ENCODE measurements around the gene FAN1.
"Not testable (repeated sequence)": the region's sequence is repeated elsewhere in the genome, so short reads cannot be mapped to it uniquely, and the experiment has no call there.

Gene FAN1

DNA sequence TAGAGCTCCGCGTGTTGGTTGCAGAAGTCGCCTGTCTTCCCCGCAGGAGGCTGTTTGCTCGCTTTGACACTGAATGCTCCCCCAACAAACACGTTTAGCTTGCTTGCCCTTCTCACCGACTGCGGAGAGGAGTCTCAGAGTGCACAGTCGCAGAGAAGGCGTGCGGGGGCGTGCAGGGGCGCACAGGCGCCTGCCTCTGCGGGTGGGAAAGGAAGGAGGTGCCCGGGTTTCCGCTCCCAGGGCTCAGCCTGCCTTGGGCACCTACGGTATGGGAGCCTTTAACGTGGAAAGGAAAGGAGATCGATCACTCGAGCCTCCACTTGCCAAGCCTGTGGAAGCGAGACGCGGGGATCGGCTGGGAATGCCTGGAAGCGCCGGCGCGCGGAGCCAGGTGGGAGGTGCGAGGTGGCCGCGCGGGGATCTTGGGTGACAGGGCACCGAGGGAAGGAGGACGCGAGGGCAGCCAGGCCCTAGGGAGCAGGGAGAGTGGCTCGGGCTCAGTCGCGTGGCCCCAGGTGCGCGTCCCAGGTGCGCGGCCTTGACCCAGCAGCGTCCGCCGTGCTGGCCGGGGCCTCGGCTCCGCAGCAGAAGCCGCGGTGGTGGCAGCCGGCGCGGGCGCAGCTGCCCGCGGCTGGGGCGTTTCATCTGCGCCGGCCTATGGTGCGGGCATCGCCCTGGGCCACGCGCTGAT lies at the start of gene FAN1:
Gene FAN1, plus strand, starts transcription at position 419 of the 691 bp plus-strand sequence. CDS start 749 bp downstream, outside the sequence.
- peak; percentile 92 for DNase-seq

DNA sequence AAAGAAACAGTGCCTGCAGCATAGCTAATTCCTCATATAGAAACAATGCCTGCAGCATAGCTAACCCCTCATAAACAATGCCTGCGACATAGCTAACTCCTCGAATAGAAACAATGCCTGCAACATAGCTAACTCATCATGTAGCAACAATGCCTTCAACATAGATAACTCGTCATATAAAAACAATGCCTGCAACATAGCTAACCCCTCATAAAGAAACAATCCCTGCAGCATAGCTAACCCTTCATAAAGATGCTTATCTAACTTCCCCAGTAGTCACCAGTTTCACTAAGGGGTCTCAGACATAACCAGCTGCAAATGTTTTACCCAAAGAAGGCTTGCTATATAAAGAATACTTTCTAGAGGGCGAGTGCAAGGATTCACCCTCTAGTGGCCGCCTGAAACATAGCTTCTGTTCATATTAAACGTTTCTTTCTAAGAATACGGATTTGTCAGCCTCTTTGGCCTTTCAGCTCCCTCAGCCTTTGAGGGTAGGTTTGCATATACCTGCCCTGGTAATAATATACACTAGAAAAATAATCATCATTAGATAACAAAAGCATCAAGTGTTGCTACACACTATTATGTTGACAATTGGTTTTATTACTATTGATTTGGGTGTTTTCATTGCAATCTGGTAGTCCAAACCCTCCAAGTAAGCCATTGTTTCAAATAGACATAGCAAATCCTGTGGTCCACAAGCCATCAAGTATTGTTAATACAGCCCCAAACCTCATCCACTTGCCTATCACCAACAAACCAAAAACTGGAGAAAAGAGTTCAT lies 44.4 kb upstream of the FAN1 start:
- DNase-seq: peak; percentile 72

GRCh38 chr15:30865257-30865656 lies 38.5 kb upstream of the FAN1 start:
- DNase-seq: no peak

- DNase-seq: no peak
Measured at GRCh38 chr15:30870681-30871080, 33.0 kb upstream of the FAN1 start.

GRCh38 chr15:30872341-30872748 lies 31.4 kb upstream of the FAN1 start:
- DNase-seq: no peak

DNA sequence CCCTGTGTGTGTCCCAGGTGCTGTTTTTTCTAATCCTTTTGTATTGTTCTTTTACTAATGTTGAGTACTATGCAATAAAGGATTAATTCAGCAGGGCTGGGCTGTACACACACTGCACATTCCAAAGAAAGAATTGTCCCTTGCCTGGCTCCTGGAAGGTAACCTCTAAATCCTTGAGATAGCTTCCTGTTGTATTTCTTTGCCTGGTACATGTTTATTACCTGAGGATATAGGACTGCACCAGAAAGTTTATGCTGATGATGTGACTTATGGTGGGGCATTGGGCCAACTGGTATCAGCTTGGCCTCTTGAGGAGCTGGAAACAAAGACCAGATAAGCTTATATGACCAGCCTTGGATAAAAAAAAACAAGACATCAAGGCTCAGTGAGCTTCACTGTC lies 26.6 kb upstream of the FAN1 start:
- peak; percentile 25 for DNase-seq

- DNase-seq: no peak
Measured at GRCh38 chr15:30878515-30878914, 25.2 kb upstream of the FAN1 start.

GRCh38 chr15:30882849-30883433 lies 20.8 kb upstream of the FAN1 start:
- no peak for DNase-seq

DNA sequence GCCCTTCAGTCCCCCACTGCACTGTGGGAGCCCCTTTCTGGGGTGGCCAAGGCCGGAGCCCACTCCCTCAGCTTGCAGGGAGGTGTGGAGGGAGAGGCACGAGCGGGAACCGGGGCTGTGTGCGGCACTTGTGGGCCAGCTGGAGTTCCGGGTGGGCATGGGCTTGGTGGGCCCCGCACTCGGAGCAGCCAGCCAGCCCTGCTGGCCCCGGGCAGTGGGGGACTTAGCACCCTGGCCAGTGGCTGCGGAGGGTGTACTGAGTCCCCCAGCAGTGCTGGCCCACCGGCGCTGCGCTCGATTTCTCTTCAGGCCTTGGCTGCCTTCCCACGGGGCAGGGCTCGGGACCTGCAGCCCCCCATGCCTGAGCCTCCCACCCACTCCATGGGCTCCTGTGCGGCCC lies 20.0 kb upstream of the FAN1 start:
- DNase-seq: not testable (repeated sequence)

GRCh38 chr15:30885814-30886213 lies 17.9 kb upstream of the FAN1 start:
- DNase-seq: peak; percentile 64

- DNase-seq: no peak
Measured at GRCh38 chr15:30889196-30889595, 14.5 kb upstream of the FAN1 start.

- DNase-seq: no peak
Measured at GRCh38 chr15:30895461-30896210, 8.1 kb upstream of the FAN1 start.

DNA sequence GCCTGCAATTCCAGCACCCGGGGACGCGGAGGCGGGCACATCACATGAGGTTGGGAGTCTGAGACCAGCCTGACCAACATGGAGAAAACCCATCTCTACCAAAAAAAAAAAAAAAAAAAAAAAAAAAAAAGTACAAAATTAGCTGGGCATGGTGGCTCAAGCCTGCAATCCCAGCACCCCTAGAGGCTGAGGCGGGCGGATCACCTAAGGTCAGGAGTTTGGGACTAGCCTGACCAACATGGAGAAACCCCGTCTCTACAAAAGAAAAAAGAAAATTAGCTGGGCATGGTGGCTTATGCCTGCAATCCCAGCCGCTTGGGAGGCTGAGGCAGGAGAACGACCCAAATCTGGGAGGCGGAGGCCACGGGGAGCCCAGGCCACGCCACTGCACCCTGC lies 7.5 kb upstream of the FAN1 start:
- DNase-seq: no peak

DNA sequence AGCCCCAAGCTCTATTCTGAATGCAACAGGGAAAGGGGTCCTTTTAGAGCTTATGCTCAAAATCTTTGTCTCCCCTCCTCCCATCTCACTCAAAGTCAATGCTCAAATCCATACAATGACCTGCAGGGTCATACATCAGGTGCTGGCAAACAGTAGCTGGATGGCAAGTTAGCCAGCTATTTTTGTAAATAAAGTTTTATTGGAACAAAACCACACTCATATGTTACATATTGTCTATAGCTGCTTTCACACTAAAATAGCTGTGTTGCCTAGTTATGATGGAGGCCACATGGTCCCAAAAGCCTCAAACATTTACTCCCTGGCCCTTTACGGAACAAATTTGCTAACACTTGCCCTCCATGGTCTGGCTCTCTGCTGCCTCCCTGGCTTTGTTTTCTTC lies 1.8 kb upstream of the FAN1 start:
- DNase-seq: no peak

GRCh38 chr15:30904812-30905211 lies 1.1 kb downstream of the FAN1 start:
- DNase-seq: peak; percentile 12

DNA sequence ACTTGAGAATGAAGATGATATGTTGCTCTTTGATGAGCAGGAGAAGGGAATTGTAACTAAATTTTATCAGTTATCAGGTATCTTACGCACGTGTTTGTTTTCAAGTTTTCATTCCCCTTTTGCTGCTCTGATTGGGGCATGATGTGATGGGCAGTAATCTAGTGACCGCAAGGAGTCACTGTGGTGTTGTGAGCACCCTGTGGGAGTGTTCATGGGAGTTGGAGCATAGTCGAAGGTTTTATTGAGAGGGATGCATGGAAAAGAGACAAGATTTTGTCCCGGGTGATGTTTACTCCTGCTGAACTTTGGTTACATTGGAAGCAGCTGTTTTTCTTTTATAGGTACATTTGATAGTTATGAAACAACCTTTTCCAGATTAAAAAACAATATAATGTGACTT lies 2.1 kb downstream of the FAN1 start:
- no peak for DNase-seq

DNA sequence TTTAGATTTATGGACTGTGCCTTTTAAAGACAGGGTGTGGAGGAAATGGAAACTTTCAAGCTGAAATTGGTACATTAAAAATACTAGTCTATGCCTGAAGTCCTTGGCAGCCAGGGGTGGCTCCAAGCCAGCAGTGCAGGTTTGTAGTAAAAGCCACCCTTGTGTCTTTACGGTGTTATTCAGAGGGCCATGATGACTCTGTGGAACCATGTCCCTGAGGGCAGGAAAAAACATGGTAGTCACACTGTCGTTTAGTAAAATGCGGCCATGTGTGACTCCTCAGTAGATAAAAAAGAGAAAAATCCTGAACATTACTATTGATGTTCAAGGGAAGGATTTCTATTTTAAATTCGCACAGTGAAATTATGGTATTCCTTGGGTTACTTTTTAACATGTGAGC lies 2.7 kb downstream of the FAN1 start:
- DNase-seq: no peak

- DNase-seq: no peak
Measured at GRCh38 chr15:30913761-30914160, 10.0 kb downstream of the FAN1 start.

DNA sequence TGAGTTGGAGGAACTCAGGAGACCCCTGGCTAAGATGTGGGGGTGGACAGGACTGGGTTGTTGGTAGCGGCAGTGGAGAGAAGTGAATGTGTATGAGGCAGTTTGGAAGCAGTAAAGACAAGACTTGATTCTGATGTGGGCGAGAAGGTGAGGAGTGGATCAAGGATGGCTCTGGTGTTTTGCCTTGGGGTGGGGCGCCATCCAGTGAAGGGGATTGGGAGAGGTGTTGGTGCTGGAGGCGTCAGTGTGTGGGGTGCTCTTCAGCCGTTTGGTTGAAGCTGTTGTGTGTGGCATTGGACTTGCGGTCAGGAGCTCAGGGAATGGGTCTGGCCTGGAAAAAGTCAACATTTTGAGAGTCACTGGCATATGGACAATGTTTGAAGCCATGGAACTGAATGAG lies 13.3 kb downstream of the FAN1 start:
- no peak for DNase-seq

- DNase-seq: no peak
Measured at GRCh38 chr15:30917675-30918074, 14.0 kb downstream of the FAN1 start.

DNA sequence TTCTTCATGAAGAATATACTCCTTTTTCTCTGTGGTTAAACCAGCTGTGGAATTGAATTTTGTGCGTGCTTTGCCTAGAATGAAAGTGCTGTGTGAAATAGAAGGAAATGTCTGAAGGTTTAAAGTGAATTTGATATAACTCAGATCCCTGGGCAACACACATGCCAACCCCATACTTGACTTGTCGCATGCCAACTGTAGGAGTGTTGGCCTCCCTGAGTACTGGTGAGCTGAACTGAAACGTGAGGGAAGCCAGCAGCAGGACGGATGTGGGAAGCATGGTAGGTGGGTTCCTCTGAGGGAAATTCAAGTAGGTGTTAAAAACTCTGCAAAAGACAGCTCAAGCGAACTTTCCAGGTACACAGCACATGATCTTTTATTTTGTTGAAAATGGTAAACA lies 14.7 kb downstream of the FAN1 start:
- no peak for DNase-seq

- DNase-seq: no peak
Measured at GRCh38 chr15:30919877-30920550, 16.3 kb downstream of the FAN1 start.

DNA sequence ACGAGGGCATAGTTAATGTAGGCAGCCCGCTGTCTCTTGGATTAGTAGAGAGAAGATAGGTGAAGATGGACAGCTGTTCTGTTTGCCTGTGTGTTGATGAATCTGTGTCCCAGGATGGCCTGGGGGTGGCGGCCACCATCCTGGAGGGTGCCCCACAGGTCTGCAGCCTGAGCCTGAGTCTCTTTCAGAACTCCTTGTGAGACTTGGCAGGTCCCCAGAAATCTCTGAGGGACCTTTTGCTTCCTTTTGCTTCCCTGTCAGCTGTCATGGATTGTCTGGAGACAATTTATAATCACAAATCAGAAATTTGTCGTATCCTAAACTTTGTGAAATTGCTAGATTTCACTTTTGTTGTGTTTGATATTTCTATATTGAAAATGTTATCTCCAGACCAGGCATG lies 17.4 kb downstream of the FAN1 start:
- DNase-seq: no peak

Measured in hematopoietic multipotent progenitor cell treated with erythropoietin and hydrocortisone succinate and interleukin-3 and kit ligand, for 6 days (in vitro differentiated cells).